Gastroesophageal sphincter (tissue), 4 donors: Measurements from ENCODE around the gene ZNF235. TPM values are rescaled to one million over a fixed set of nuclear protein-coding genes. Genes with fewer than 3 reads are reported as not detected.
A peak's percentile ranks its signal among the peaks of the same experiment; 100 is the strongest.
"Not testable (repeated sequence)": the region's sequence is repeated elsewhere in the genome, so short reads cannot be mapped to it uniquely, and the experiment has no call there.

Experiments
- ATAC-seq: fragments of 150-250 bp; one replicate; pipeline ENCODE4 v1.9.1; 2016; ENCODE audit warnings: mild to moderate bottlenecking, moderate library complexity
- H3K27ac ChIP-seq, 4 donors: fragments of 200-600 bp; sonication (generic) in 3 of 4; 1 replicate in 3 of 4; 2 replicates in 1 of 4; pipeline ENCODE4 v1.5.1; 2016 to 2019
- H3K27me3 ChIP-seq: fragments of 200-600 bp; sonication (generic); one replicate; pipeline ENCODE4 v1.5.1; 2019
- H3K36me3 ChIP-seq, 2 donors: fragments of 200-600 bp; sonication (generic); one replicate each; pipeline ENCODE4 v1.5.1; 2019; ENCODE audit warnings: control low read depth in 1 of 2
- H3K4me1 ChIP-seq, 3 donors: fragments of 200-600 bp; sonication (generic); 1 replicate in 2 of 3; 2 replicates in 1 of 3; pipeline ENCODE4 v1.5.1; 2016 to 2019; ENCODE audit warnings: control low read depth in 2 of 3
- H3K4me3 ChIP-seq, 2 donors: fragments of 200-600 bp; sonication (generic); one replicate each; pipeline ENCODE4 v1.5.1; 2019; ENCODE audit warnings: mild to moderate bottlenecking in 1 of 2, moderate library complexity in 1 of 2
- H3K9me3 ChIP-seq, 3 donors: fragments of 200-600 bp; sonication (generic); one replicate each; pipeline ENCODE4 v1.5.1; 2017 to 2019; ENCODE audit warnings: control low read depth in 2 of 3
- EP300 ChIP-seq: sonication (generic); formaldehyde crosslinking; IDR thresholded peaks from one replicate; pipeline ENCODE4 v1.6.1; 2017; ENCODE audit warnings: antibody characterized with exemption, mild to moderate bottlenecking
- POLR2A ChIP-seq, 2 donors: fragments of 450-650 bp; IDR thresholded peaks; one replicate each; pipeline ENCODE4 v1.6.1; 2017; ENCODE audit warnings: antibody characterized with exemption in 2 of 2, mild to moderate bottlenecking in 2 of 2, moderate library complexity in 1 of 2
- POLR2AphosphoS5 ChIP-seq: sonication (generic); formaldehyde crosslinking; IDR thresholded peaks from one replicate; pipeline ENCODE4 v1.6.1; 2017; ENCODE audit warnings: antibody characterized with exemption
- WGBS, 2 donors: methylation state at CpG; one replicate each; pipeline ENCODE4 v1.1.5; 2018; ENCODE audit warnings: low coverage in 1 of 2; 5-methylcytosine and 5-hydroxymethylcytosine counted together
- total RNA-seq, 4 donors: library from RNA; depleted of rRNA; stranded (reverse); fragments of >200 nt; gene quantifications; one replicate each; pipeline ENCODE4 v1.1.0, GENCODE V29; 2016
- TF ChIP-seq, protein P1 (sequence below), 4 experiments: fragments of 200-600 bp in 2 of 4; fragments of 450-650 bp in 2 of 4; sonication (generic) in 1 of 4; IDR thresholded peaks; one replicate each; pipeline ENCODE4 v1.5.1; 2017 to 2019; ENCODE audit warnings: antibody characterized with exemption in 4 of 4, mild to moderate bottlenecking in 2 of 4, moderate library complexity in 2 of 4

ZNF235 gene
- 10 to 100 TPM in 1 of 4 donors, 1 to 10 TPM in 3; 5.6 to 15.6 (median 7.9) TPM for total RNA-seq

DNA sequence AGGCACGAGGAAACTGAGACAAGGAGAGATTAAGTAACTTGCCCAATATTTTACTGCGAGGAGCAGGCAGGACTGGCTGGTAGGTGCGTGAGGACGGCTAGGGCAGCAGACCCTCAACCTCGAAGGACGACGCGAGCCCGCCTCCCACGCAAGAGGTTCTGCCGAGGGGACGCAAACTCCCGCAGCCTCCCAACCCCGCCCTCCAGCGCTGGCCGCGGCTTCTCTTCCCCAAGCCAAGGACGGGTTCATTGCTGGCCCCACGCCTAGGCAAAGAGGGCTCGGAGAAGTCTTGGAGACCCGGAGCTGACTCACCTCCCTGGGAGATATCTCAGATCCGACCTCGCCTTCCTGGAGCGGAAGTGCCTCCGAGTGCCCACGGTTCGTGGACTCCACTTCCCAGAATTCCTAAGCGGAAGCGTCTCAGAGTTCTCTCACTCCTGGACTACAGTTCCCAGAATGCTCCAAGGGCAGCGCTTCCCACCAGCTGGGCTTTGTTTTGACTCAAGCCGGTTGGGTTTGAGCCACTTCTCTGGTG, at the start of gene ZNF235:
ZNF235 (minus strand) TSS at position 367 of the 535 bp plus-strand sequence. CDS start 1,621 bp downstream, outside the sequence.
- H3K9me3 ChIP-seq, result peaks cover 0 to 46% (median 0%) of the 10 kb centered on the region in 3 donors
- H3K36me3 ChIP-seq, result peaks cover 0 to 29% of the 10 kb centered on the region in 2 donors
- TF ChIP-seq, protein P1, sequence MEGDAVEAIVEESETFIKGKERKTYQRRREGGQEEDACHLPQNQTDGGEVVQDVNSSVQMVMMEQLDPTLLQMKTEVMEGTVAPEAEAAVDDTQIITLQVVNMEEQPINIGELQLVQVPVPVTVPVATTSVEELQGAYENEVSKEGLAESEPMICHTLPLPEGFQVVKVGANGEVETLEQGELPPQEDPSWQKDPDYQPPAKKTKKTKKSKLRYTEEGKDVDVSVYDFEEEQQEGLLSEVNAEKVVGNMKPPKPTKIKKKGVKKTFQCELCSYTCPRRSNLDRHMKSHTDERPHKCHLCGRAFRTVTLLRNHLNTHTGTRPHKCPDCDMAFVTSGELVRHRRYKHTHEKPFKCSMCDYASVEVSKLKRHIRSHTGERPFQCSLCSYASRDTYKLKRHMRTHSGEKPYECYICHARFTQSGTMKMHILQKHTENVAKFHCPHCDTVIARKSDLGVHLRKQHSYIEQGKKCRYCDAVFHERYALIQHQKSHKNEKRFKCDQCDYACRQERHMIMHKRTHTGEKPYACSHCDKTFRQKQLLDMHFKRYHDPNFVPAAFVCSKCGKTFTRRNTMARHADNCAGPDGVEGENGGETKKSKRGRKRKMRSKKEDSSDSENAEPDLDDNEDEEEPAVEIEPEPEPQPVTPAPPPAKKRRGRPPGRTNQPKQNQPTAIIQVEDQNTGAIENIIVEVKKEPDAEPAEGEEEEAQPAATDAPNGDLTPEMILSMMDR (IDR thresholded peaks at IDR 0.05), result no peak
- TF ChIP-seq POLR2A (IDR thresholded peaks at IDR 0.05) (no peak), POLR2AphosphoS5 (peak; percentile 71), EP300 (no peak)
- WGBS, 2 donors, result 0% methylated on average over 10 to 17 of the region's 31 CpGs
- no peaks in the 10 kb centered on the region for H3K27me3 ChIP-seq
- H3K4me3 ChIP-seq, result peak within 1 kb of the TSS; percentile 61 to 74
- H3K4me1 ChIP-seq, result peaks cover 0 to 21% (median 10%) of the 10 kb centered on the region in 3 donors
- H3K27ac ChIP-seq, result peak within 1 kb of the TSS; percentile 44 to 84 (median 77)
- peak; percentile 100 for ATAC-seq

DNA sequence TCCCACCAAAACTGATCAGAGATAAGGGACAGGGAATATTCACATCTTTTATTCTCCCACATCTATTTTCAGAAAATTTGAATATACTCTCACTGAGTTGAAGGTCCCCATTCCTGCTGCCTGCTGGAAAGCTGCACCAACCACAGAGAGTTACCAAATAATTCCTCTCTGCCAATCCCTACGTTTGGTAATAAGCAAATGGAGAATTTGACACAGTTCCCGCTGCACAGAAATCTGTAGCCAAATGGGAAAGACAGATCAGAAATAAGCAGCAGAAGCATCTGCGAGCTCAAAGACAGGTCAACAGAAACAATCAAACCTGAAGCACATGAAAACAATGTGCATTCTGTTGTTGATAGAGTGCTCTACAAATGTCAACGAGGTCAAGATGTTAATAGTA, 41.7 kb upstream of the ZNF235 start:
- no peak overlapping the region for H3K4me3 ChIP-seq
- H3K27ac ChIP-seq, result no peak overlapping the region
- TF ChIP-seq POLR2A (IDR thresholded peaks at IDR 0.05) (no peak), POLR2AphosphoS5 (no peak), EP300 (no peak)
- TF ChIP-seq, protein P1 (IDR thresholded peaks at IDR 0.05), result no peak
- H3K27me3 ChIP-seq, result no peaks in the 10 kb centered on the region
- ATAC-seq, result no peak
- H3K36me3 ChIP-seq, result peaks cover 0 to 39% of the 10 kb centered on the region in 2 donors
- H3K9me3 ChIP-seq, result peaks cover 0 to 68% (median 2%) of the 10 kb centered on the region in 3 donors
- 88 to 91% methylated on average over 4 of the region's 4 CpGs for WGBS, 2 donors
- H3K4me1 ChIP-seq, result no peaks in the 10 kb centered on the region

DNA sequence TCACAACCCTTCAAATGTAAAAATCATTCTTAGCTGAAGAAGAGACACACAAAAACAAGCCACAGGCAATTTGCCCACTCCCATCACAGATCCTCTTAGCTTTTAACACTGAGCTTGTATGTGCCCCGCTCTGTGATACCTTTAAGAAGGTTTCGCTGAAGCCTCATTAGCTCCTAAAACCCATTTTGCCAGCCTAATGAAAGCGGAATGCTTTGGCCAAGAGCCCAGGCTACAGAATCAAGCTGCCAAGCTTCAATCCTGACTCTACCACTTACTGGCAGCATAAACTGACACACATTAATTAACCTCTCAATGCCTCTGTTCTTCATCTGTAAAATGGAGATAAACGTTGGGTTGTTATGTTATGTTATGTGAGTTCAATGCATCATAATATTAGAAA, 41.1 kb upstream of the ZNF235 start:
- H3K9me3 ChIP-seq, result peaks cover 0 to 70% (median 1%) of the 10 kb centered on the region in 3 donors
- peaks cover 0 to 43% of the 10 kb centered on the region in 2 donors for H3K36me3 ChIP-seq

DNA sequence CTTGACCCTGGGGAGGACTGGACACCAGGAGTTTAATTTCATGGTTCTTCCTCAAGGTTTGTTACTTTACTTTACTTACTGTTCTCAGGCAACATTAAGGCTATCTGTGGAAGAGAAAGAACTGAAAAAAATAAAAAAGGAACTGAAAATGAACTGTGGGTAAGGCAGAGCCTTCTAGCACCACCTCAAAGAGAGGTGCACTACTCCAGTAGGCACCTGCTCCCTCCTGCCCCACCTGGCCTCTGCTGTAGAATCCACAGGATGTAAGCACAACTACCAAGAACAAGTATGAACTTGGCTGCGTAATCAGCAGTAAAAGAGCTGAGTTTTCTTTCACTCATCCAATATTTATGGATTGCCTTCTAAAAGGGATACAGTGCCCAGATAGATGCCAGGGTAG, 39.4 kb upstream of the ZNF235 start:
- no peak for ATAC-seq
- no peaks in the 10 kb centered on the region for H3K27me3 ChIP-seq
- H3K4me1 ChIP-seq, result no peaks in the 10 kb centered on the region
- peaks cover 0 to 70% (median 0%) of the 10 kb centered on the region in 3 donors for H3K9me3 ChIP-seq
- H3K4me3 ChIP-seq, result no peak overlapping the region
- TF ChIP-seq POLR2A (IDR thresholded peaks at IDR 0.05) (no peak), POLR2AphosphoS5 (no peak), EP300 (no peak)
- TF ChIP-seq, protein P1 (IDR thresholded peaks at IDR 0.05), result no peak
- WGBS, 2 donors, result 67 to 100% methylated on average over 1 of the region's 1 CpG
- no peak overlapping the region for H3K27ac ChIP-seq
- peaks cover 4 to 60% of the 10 kb centered on the region in 2 donors for H3K36me3 ChIP-seq

More for the DNA sequence above, 41.1 kb upstream of the ZNF235 start:
- whole genome bisulfite sequencing, 2 donors, result 90 to 92% methylated on average over 4 of the region's 4 CpGs
- Histone ChIP-seq H3K4me1 (no peaks in the 10 kb centered on the region), H3K27me3 (no peaks in the 10 kb centered on the region), H3K4me3 (no peak overlapping the region), H3K27ac (no peak overlapping the region)
- TF ChIP-seq, protein P1 (IDR thresholded peaks at IDR 0.05), result no peak
- TF ChIP-seq POLR2A (IDR thresholded peaks at IDR 0.05) (no peak), POLR2AphosphoS5 (no peak), EP300 (no peak)
- no peak for ATAC-seq

DNA sequence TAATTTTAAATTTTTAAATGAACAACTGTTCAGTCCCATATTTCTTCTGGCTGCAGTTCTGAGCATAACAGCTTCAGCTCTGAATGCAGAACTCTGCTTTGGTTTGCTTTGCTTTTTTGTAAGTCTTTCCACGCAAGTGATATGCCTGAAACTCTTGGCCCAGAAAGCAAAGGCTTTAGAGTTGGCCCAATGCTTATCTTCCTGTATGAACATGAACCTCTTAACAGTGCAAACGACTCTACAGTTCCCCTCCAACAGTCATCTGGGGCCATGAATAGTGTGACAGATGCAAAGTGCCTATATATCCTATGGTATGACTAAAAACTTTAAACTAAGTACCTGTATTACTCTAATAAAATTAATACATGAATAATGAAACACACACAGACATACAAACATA, 37.0 kb upstream of the ZNF235 start:
- Histone ChIP-seq H3K9me3 (peaks cover 0 to 75% (median 0%) of the 10 kb centered on the region in 3 donors), H3K4me3 (no peak overlapping the region), H3K4me1 (no peaks in the 10 kb centered on the region), H3K36me3 (peaks cover 6 to 82% of the 10 kb centered on the region in 2 donors), H3K27me3 (no peaks in the 10 kb centered on the region), H3K27ac (no peak overlapping the region)
- ATAC-seq, result no peak
- WGBS, 2 donors, result 100% methylated on average over 1 to 2 of the region's 2 CpGs
- TF ChIP-seq POLR2AphosphoS5, result no peak

DNA sequence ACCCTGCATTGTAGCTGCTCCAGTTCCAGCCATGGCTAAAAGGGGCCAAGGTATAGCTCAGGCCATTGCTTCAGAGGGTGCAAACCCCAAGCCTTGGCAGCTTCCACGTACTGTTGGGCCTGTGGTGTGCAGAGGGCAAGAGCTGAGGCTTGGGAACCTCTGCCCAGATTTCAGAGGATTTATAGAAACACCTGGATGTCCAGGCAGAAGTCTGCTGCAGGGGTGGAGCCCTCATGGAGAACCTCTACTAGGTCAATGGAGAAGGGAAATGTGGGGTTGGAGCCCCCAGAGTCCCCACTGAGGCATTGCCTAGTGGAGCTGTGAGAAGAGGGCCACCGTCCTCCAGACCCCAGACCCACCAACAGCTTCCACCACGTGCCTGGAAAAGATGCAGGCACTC, 29.8 kb upstream of the ZNF235 start:
- H3K36me3 ChIP-seq, result peaks cover 27 to 97% of the 10 kb centered on the region in 2 donors
- H3K27me3 ChIP-seq, H3K4me1 ChIP-seq, ATAC-seq, H3K4me3 ChIP-seq, H3K27ac ChIP-seq: not testable (repeated sequence)
- 100% methylated on average over 1 of the region's 3 CpGs for WGBS, 2 donors
- peaks cover 0 to 90% (median 0%) of the 10 kb centered on the region in 3 donors for H3K9me3 ChIP-seq
